ENCODE results near the gene SCO2. TPM values are rescaled to one million over a fixed set of nuclear protein-coding genes. Genes with fewer than 3 reads are reported as not detected.

SCO2 gene
- total RNA-seq, 1 experiment from 2014 or later = 3.0 TPM

DNA sequence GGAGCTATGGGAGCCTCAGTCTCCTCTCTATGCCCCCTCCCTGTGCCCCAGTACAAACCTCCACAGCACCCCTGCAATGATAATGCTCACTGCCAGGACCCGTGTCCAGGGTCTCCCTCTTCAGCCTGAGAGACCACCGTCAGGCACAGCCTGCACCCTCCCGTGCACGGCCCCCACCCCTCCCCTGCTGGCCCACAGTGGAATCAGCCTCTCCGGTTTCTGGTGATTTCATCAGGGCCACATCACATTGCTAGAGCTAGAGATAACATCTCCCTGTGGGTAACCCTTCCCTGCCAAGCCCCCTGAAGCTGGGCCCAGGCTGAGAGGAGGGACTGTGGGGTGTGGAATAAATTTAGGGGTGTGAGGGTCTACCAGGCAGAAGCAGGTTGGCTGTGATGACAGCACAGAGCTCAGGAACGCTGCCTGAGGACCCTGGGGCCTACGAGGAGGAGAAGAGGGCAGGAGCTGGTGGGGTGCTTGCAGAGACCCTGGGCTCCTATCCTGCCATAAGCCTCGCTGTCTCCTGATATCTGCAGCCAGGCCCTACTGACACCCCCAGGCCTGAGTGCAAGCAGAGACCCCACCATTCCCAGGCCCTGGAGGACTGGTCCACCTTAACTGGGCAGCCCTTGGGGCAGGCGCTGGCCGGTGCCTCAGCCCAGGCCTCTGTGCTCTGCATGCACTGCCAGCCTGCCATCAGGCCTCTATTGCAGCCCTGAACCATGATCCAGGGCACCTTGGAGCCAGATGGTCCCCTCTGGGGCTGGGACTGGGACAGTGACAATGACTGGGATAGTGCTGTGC, 20.3 kb upstream of the SCO2 start, which contains the start of gene KLHDC7B:
Gene KLHDC7B (plus strand): TSS at position 378 of the 804 bp plus-strand sequence. CDS start 345 bp downstream, at position 723.
- Histone ChIP-seq H3K27ac (peak within 1 kb of the TSS; percentile 75), H3K27me3 (ENCODE audit: insufficient read depth, low read depth) (no peaks in the 10 kb centered on the region)
- CTCF ChIA-PET = interaction anchor here (0.6 to 1.4 kb wide), 3 partner anchors 17 to 145 kb away, joined by 3 to 18 read pairs (median 5); partner anchors contain the start of gene SYCE3

DNA sequence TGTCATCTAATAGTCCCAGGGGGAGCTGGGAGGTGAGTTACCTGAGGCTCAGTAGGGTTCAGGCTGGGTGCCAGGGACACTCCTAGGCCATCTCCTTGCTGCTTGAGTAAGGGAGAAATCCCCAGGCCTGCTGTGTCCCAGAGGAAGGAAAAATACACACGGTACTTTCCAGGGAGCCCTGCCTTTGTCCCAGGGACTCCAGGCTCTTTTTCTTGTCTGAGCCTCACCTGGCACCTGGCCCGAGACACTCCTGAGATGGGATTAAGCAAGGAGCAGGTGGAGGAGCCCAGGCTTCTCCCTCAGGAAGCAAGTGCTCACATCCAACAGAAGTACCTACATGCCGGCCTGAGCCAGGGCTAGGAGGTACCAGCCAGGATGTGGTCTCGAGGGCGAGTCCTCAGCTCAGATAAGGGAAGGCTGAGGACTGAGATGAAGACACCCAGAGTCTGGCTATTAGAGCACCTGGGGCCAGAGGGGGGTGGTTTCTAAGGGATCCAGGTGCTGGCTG, 19.4 kb upstream of the SCO2 start:
- Histone ChIP-seq H3F3A (ENCODE audit: insufficient read depth, low read depth) (peaks cover 53% of the 10 kb centered on the region), H3K27me3 (ENCODE audit: insufficient read depth, low read depth) (no peaks in the 10 kb centered on the region), H2AFZ (peak overlapping the region; percentile 69), H3K79me2 (ENCODE audit: low read depth) (no peaks in the 10 kb centered on the region), H3K9me3 (ENCODE audit: insufficient read depth, low read depth) (no peaks in the 10 kb centered on the region), H3K4me1 (replicated peaks; ENCODE audit: insufficient read depth) (peaks cover 62% of the 10 kb centered on the region), H3K27ac (peak overlapping the region; percentile 75), H3K4me2 (peak overlapping the region; percentile 71), H3K4me3 (peak overlapping the region; percentile 30; the same call in 1 of the 2 replicates), H3K36me3 (ENCODE audit: low read depth) (no peaks in the 10 kb centered on the region), H4K20me1 (ENCODE audit: insufficient read depth) (no peaks in the 10 kb centered on the region), H3K9me2 (ENCODE audit: insufficient read depth) (no peaks in the 10 kb centered on the region)
- peak; percentile 38 to 59 for DNase-seq
- CTCF ChIA-PET = interaction anchor here (1.4 kb wide), 1 partner anchor 18 kb away, joined by 5 read pairs; the partner anchor contains the start of gene SYCE3
- POLR2A ChIA-PET (ENCODE audit: unreplicated experiment) = no interaction called here
- intact Hi-C loops (cut with micrococcal nuclease; ENCODE audit: unreplicated experiment) = no loop called here
- TF ChIP-seq, protein P1, sequence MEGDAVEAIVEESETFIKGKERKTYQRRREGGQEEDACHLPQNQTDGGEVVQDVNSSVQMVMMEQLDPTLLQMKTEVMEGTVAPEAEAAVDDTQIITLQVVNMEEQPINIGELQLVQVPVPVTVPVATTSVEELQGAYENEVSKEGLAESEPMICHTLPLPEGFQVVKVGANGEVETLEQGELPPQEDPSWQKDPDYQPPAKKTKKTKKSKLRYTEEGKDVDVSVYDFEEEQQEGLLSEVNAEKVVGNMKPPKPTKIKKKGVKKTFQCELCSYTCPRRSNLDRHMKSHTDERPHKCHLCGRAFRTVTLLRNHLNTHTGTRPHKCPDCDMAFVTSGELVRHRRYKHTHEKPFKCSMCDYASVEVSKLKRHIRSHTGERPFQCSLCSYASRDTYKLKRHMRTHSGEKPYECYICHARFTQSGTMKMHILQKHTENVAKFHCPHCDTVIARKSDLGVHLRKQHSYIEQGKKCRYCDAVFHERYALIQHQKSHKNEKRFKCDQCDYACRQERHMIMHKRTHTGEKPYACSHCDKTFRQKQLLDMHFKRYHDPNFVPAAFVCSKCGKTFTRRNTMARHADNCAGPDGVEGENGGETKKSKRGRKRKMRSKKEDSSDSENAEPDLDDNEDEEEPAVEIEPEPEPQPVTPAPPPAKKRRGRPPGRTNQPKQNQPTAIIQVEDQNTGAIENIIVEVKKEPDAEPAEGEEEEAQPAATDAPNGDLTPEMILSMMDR (conservative IDR thresholded peaks at IDR 0.05) = no peak
- TF ChIP-seq EZH2 (IDR thresholded peaks at IDR 0.05; ENCODE audit: low read depth) = no peak
- no TSS peak for BruUV-seq (replicated peaks)

More for the DNA sequence above, 20.3 kb upstream of the SCO2 start, which contains the start of gene KLHDC7B:
- Histone ChIP-seq H3F3A (ENCODE audit: insufficient read depth, low read depth) (peaks cover 44% of the 10 kb centered on the region), H2AFZ (peak within 1 kb of the TSS; percentile 69), H3K4me2 (peak within 1 kb of the TSS; percentile 71), H4K20me1 (ENCODE audit: insufficient read depth) (no peaks in the 10 kb centered on the region), H3K79me2 (ENCODE audit: low read depth) (no peaks in the 10 kb centered on the region), H3K4me1 (replicated peaks; ENCODE audit: insufficient read depth) (peaks cover 53% of the 10 kb centered on the region), H3K9me3 (ENCODE audit: insufficient read depth, low read depth) (no peaks in the 10 kb centered on the region), H3K4me3 (peak within 1 kb of the TSS; percentile 30; the same call in 1 of the 2 replicates), H3K36me3 (ENCODE audit: low read depth) (no peaks in the 10 kb centered on the region), H3K9me2 (ENCODE audit: insufficient read depth) (no peaks in the 10 kb centered on the region)
- POLR2A ChIA-PET (ENCODE audit: unreplicated experiment) = no interaction called here
- peak in 1 of 2 experiments; percentile 18 for DNase-seq
- no peak for TF ChIP-seq EZH2 (IDR thresholded peaks at IDR 0.05; ENCODE audit: low read depth)
- TF ChIP-seq, protein P1 (conservative IDR thresholded peaks at IDR 0.05) = peak; percentile 52; the same call in 1 of the 2 replicates
- intact Hi-C loops (cut with micrococcal nuclease; ENCODE audit: unreplicated experiment) = no loop called here
- BruUV-seq (replicated peaks) = no TSS peak

DNA sequence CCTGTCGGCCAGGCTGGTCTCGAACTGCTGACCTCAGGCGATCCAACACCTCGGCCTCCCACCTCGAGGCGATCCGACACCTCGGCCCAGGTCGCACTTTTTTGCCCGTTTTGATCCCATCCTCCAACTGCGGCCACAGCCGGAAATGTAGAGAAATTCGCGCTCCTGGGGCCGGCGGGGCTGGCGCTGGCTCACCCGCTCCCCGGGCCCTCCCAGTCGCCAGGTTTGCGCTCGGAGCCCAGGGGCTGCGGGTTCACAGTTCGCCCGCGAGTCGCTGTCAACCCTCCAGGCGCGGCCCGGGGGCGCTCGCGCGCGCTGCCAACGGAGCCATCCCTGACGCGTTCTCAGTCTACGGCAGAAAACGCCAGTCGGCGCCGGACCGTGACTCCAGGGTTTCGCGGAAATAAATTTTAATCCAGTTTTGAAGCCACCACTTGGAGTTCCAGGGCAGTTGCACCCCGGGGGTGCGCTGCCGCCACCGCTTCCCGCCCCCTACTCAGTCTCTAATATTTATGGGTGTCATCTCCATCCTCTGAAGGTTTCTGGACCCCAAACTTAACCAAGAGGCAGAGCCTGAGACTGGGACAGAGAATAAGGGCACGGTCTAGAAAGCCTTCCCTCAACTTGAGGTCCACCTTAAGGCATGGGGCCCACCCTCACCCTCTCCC, 18.8 kb upstream of the SCO2 start:
- Histone ChIP-seq H2AFZ (peak overlapping the region; percentile 69), H3K27ac (peak overlapping the region; percentile 75), H3K4me1 (replicated peaks; ENCODE audit: insufficient read depth) (peaks cover 67% of the 10 kb centered on the region), H3K36me3 (ENCODE audit: low read depth) (no peaks in the 10 kb centered on the region), H4K20me1 (ENCODE audit: insufficient read depth) (no peaks in the 10 kb centered on the region), H3K9me2 (ENCODE audit: insufficient read depth) (no peaks in the 10 kb centered on the region), H3K4me3 (peak overlapping the region; percentile 30; the same call in 1 of the 2 replicates), H3F3A (ENCODE audit: insufficient read depth, low read depth) (peaks cover 58% of the 10 kb centered on the region), H3K4me2 (peak overlapping the region; percentile 71), H3K9me3 (ENCODE audit: insufficient read depth, low read depth) (no peaks in the 10 kb centered on the region), H3K27me3 (ENCODE audit: insufficient read depth, low read depth) (no peaks in the 10 kb centered on the region), H3K79me2 (ENCODE audit: low read depth) (no peaks in the 10 kb centered on the region)
- POLR2A ChIA-PET (ENCODE audit: unreplicated experiment) = no interaction called here
- no TSS peak for BruUV-seq (replicated peaks)
- DNase-seq = peak; percentile 74 to 82
- TF ChIP-seq, protein P1 (conservative IDR thresholded peaks at IDR 0.05) = peak; percentile 72
- TF ChIP-seq EZH2 (IDR thresholded peaks at IDR 0.05; ENCODE audit: low read depth) = no peak
- intact Hi-C loops (cut with micrococcal nuclease; ENCODE audit: unreplicated experiment) = no loop called here
- CTCF ChIA-PET = interaction anchor here (0.6 kb wide), 1 partner anchor 18 kb away, joined by 3 read pairs; no protein-coding TSS in a partner anchor
